Measurements from ENCODE around the gene PHPT1.
A peak's percentile ranks its signal among the peaks of the same experiment; 100 is the strongest.

Gene PHPT1

DNA sequence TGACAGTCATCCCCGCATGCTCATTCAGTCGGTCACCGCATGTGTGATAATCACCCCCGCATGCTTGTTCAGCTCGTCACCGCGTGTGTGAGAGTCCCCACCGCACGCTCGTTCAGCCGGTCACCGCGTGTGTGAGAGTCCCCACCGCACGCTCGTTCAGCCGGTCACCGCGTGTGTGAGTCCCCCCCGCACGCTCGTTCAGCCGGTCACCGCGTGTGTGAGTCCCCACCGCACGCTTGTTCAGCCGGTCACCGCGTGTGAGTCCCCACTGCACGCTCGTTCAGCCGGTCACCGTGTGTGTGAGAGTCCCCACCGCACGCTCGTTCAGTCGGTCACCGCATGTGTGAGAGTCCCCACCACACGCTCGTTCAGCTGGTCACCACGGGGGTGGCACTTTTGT, 40.6 kb downstream of the PHPT1 start:
- Histone ChIP-seq H3K9me3 (ENCODE audit: control insufficient read depth in 1 of 2, low read length in 2 of 2) (no peaks in the 10 kb centered on the region), H3K27me3 (ENCODE audit: control insufficient read depth in 1 of 2, insufficient read depth in 2 of 2, low read length in 2 of 2) (no peaks in the 10 kb centered on the region), H3K4me1 (ENCODE audit: control insufficient read depth in 1 of 2, insufficient read depth in 2 of 2, low read length in 2 of 2) (peaks cover 15 to 18% of the 10 kb centered on the region in 2 donors), H3K27ac (ENCODE audit: low read depth, low read length) (no peak overlapping the region), H3K4me3 (ENCODE audit: low read depth in 1 of 2, low read length in 2 of 2) (no peak overlapping the region), H3K9ac (ENCODE audit: low read depth in 1 of 2, low read length in 2 of 2) (no peak overlapping the region), H3K36me3 (ENCODE audit: control insufficient read depth in 1 of 2, insufficient read depth in 2 of 2, low read length in 2 of 2) (peaks cover 6 to 29% of the 10 kb centered on the region in 2 donors)

GRCh38 chr9:136890661-136891060, 41.5 kb downstream of the PHPT1 start:
- no peak overlapping the region for H3K9ac ChIP-seq (ENCODE audit: low read depth in 1 of 2, low read length in 2 of 2)
- no peaks in the 10 kb centered on the region for H3K27me3 ChIP-seq (ENCODE audit: control insufficient read depth in 1 of 2, insufficient read depth in 2 of 2, low read length in 2 of 2)
- H3K36me3 ChIP-seq (ENCODE audit: control insufficient read depth in 1 of 2, insufficient read depth in 2 of 2, low read length in 2 of 2) = peaks cover 6 to 35% of the 10 kb centered on the region in 2 donors
- H3K9me3 ChIP-seq (ENCODE audit: control insufficient read depth in 1 of 2, low read length in 2 of 2) = no peaks in the 10 kb centered on the region
- no peak overlapping the region for H3K4me3 ChIP-seq (ENCODE audit: low read depth in 1 of 2, low read length in 2 of 2)
- H3K27ac ChIP-seq (ENCODE audit: low read depth, low read length) = no peak overlapping the region
- peaks cover 10 to 14% of the 10 kb centered on the region in 2 donors for H3K4me1 ChIP-seq (ENCODE audit: control insufficient read depth in 1 of 2, insufficient read depth in 2 of 2, low read length in 2 of 2)

DNA sequence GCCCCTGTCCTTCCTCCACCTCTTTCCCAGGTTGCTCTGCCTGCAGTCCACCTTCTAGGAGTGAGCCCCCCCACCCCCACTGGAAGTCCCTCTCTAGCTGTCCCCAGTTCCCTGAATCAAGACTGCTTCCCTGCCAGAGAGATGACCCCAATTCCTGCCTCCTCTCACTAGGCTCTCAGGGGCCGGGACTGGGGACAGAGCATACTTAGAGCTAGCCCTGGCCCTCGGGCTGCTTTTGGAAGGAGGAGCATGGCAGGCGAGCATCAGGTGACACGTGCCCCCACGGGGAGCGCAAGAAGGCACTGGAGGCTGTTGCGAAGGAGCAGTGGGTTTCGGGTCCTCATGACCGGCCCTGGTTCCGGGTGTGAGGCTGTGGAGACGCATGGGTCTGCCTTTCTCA, 46.8 kb downstream of the PHPT1 start:
- Histone ChIP-seq H3K9ac (ENCODE audit: low read depth in 1 of 2, low read length in 2 of 2) (no peak overlapping the region), H3K9me3 (ENCODE audit: control insufficient read depth in 1 of 2, low read length in 2 of 2) (no peaks in the 10 kb centered on the region), H3K36me3 (ENCODE audit: control insufficient read depth in 1 of 2, insufficient read depth in 2 of 2, low read length in 2 of 2) (peaks cover 17 to 35% of the 10 kb centered on the region in 2 donors), H3K27ac (ENCODE audit: low read depth, low read length) (no peak overlapping the region), H3K4me1 (ENCODE audit: control insufficient read depth in 1 of 2, insufficient read depth in 2 of 2, low read length in 2 of 2) (peaks cover 14 to 23% of the 10 kb centered on the region in 2 donors), H3K27me3 (ENCODE audit: control insufficient read depth in 1 of 2, insufficient read depth in 2 of 2, low read length in 2 of 2) (no peaks in the 10 kb centered on the region), H3K4me3 (ENCODE audit: low read depth in 1 of 2, low read length in 2 of 2) (no peak overlapping the region)

- H3K4me3 ChIP-seq (ENCODE audit: low read depth in 1 of 2, low read length in 2 of 2) = no peak overlapping the region
- no peaks in the 10 kb centered on the region for H3K9me3 ChIP-seq (ENCODE audit: control insufficient read depth in 1 of 2, low read length in 2 of 2)
- no peaks in the 10 kb centered on the region for H3K27me3 ChIP-seq (ENCODE audit: control insufficient read depth in 1 of 2, insufficient read depth in 2 of 2, low read length in 2 of 2)
- peaks cover 17 to 32% of the 10 kb centered on the region in 2 donors for H3K36me3 ChIP-seq (ENCODE audit: control insufficient read depth in 1 of 2, insufficient read depth in 2 of 2, low read length in 2 of 2)
- no peak overlapping the region for H3K27ac ChIP-seq (ENCODE audit: low read depth, low read length)
- no peak overlapping the region for H3K9ac ChIP-seq (ENCODE audit: low read depth in 1 of 2, low read length in 2 of 2)
- peaks cover 37 to 45% of the 10 kb centered on the region in 2 donors for H3K4me1 ChIP-seq (ENCODE audit: control insufficient read depth in 1 of 2, insufficient read depth in 2 of 2, low read length in 2 of 2)
Observed at GRCh38 chr9:136898483-136899100, 49.4 kb downstream of the PHPT1 start.

- no peak overlapping the region for H3K4me3 ChIP-seq (ENCODE audit: low read depth in 1 of 2, low read length in 2 of 2)
- H3K4me1 ChIP-seq (ENCODE audit: control insufficient read depth in 1 of 2, insufficient read depth in 2 of 2, low read length in 2 of 2) = peaks cover 37 to 45% of the 10 kb centered on the region in 2 donors
- H3K27ac ChIP-seq (ENCODE audit: low read depth, low read length) = no peak overlapping the region
- no peaks in the 10 kb centered on the region for H3K27me3 ChIP-seq (ENCODE audit: control insufficient read depth in 1 of 2, insufficient read depth in 2 of 2, low read length in 2 of 2)
- no peaks in the 10 kb centered on the region for H3K9me3 ChIP-seq (ENCODE audit: control insufficient read depth in 1 of 2, low read length in 2 of 2)
- H3K36me3 ChIP-seq (ENCODE audit: control insufficient read depth in 1 of 2, insufficient read depth in 2 of 2, low read length in 2 of 2) = peaks cover 17 to 30% of the 10 kb centered on the region in 2 donors
- no peak overlapping the region for H3K9ac ChIP-seq (ENCODE audit: low read depth in 1 of 2, low read length in 2 of 2)
Observed at GRCh38 chr9:136899196-136899595, 50.0 kb downstream of the PHPT1 start.

GRCh38 chr9:136900556-136900955, 51.3 kb downstream of the PHPT1 start:
- Histone ChIP-seq H3K27ac (ENCODE audit: low read depth, low read length) (peak overlapping the region; percentile 93), H3K4me3 (ENCODE audit: low read depth in 1 of 2, low read length in 2 of 2) (peak overlapping the region in 1 of 2 donors; percentile 0), H3K4me1 (ENCODE audit: control insufficient read depth in 1 of 2, insufficient read depth in 2 of 2, low read length in 2 of 2) (peaks cover 37 to 45% of the 10 kb centered on the region in 2 donors), H3K9me3 (ENCODE audit: control insufficient read depth in 1 of 2, low read length in 2 of 2) (no peaks in the 10 kb centered on the region), H3K36me3 (ENCODE audit: control insufficient read depth in 1 of 2, insufficient read depth in 2 of 2, low read length in 2 of 2) (peaks cover 16 to 17% of the 10 kb centered on the region in 2 donors), H3K27me3 (ENCODE audit: control insufficient read depth in 1 of 2, insufficient read depth in 2 of 2, low read length in 2 of 2) (no peaks in the 10 kb centered on the region), H3K9ac (ENCODE audit: low read depth in 1 of 2, low read length in 2 of 2) (peak overlapping the region in 1 of 2 donors; percentile 71)
